ENCODE measurements around the gene THAP9.

Gene THAP9

GRCh38 chr4:82951196-82951595 is 50.7 kb downstream of the THAP9 start:
- no peaks in the 10 kb centered on the region for H3K36me3 ChIP-seq (ENCODE audit: control insufficient read depth, insufficient read depth, low read length)
- no peak overlapping the region for H2BK120ac ChIP-seq (ENCODE audit: low read depth, low read length)
- no peaks in the 10 kb centered on the region for H3K79me2 ChIP-seq (ENCODE audit: control insufficient read depth, insufficient read depth, low read length)
- H3K27me3 ChIP-seq (ENCODE audit: insufficient read depth, low read length, poor library complexity): no peaks in the 10 kb centered on the region
- H3K4me1 ChIP-seq (ENCODE audit: control insufficient read depth, low read depth, low read length): no peaks in the 10 kb centered on the region
- no peak overlapping the region for H3K27ac ChIP-seq (ENCODE audit: low read depth, low read length)
- no peak overlapping the region for H3K18ac ChIP-seq (ENCODE audit: low read length)
- no peak overlapping the region for H3K4ac ChIP-seq (ENCODE audit: low read depth, low read length)
- no peak overlapping the region for H3K4me2 ChIP-seq (ENCODE audit: low read length)
- no peak overlapping the region for H3K9ac ChIP-seq (ENCODE audit: low read length)
- H2BK15ac ChIP-seq (replicated peaks; ENCODE audit: low read depth): no peak overlapping the region
- no CpG with 5 or more reads among the region's 2 CpGs for WGBS (ENCODE audit: extremely low coverage, insufficient coverage, low lambda C conversion rate)
- no peaks in the 10 kb centered on the region for H3K79me1 ChIP-seq (ENCODE audit: low read length)
- H4K8ac ChIP-seq (ENCODE audit: low read depth, low read length): no peak overlapping the region
- H3K56ac ChIP-seq (ENCODE audit: low read length): no peak overlapping the region
- H3K23ac ChIP-seq (ENCODE audit: low read length): no peak overlapping the region
- H4K5ac ChIP-seq (ENCODE audit: low read length): no peak overlapping the region
- H3K4me3 ChIP-seq (ENCODE audit: low read length): no peak overlapping the region
- no peak for DNase-seq
- no peak overlapping the region for H2AK5ac ChIP-seq (ENCODE audit: low read length)
- no peak overlapping the region for H2BK5ac ChIP-seq (ENCODE audit: low read length)

GRCh38 chr4:82954212-82954611 is 53.7 kb downstream of the THAP9 start:
- no peak overlapping the region for H3K4ac ChIP-seq (ENCODE audit: low read depth, low read length)
- no peak overlapping the region for H2BK120ac ChIP-seq (ENCODE audit: low read depth, low read length)
- no peaks in the 10 kb centered on the region for H3K79me2 ChIP-seq (ENCODE audit: control insufficient read depth, insufficient read depth, low read length)
- H2BK15ac ChIP-seq (replicated peaks; ENCODE audit: low read depth): no peak overlapping the region
- no peak overlapping the region for H3K18ac ChIP-seq (ENCODE audit: low read length)
- no peaks in the 10 kb centered on the region for H3K79me1 ChIP-seq (ENCODE audit: low read length)
- H3K4me1 ChIP-seq (ENCODE audit: control insufficient read depth, low read depth, low read length): no peaks in the 10 kb centered on the region
- H2AK5ac ChIP-seq (ENCODE audit: low read length): no peak overlapping the region
- H3K27ac ChIP-seq (ENCODE audit: low read depth, low read length): no peak overlapping the region
- H2BK5ac ChIP-seq (ENCODE audit: low read length): no peak overlapping the region
- no peaks in the 10 kb centered on the region for H3K27me3 ChIP-seq (ENCODE audit: insufficient read depth, low read length, poor library complexity)
- H3K4me3 ChIP-seq (ENCODE audit: low read length): no peak overlapping the region
- WGBS (ENCODE audit: extremely low coverage, insufficient coverage, low lambda C conversion rate): no CpG with 5 or more reads among the region's 4 CpGs
- H3K56ac ChIP-seq (ENCODE audit: low read length): no peak overlapping the region
- no peak overlapping the region for H3K4me2 ChIP-seq (ENCODE audit: low read length)
- H4K5ac ChIP-seq (ENCODE audit: low read length): no peak overlapping the region
- no peaks in the 10 kb centered on the region for H3K36me3 ChIP-seq (ENCODE audit: control insufficient read depth, insufficient read depth, low read length)
- no peak overlapping the region for H3K23ac ChIP-seq (ENCODE audit: low read length)
- H3K9ac ChIP-seq (ENCODE audit: low read length): no peak overlapping the region
- DNase-seq: no peak
- no peak overlapping the region for H4K8ac ChIP-seq (ENCODE audit: low read depth, low read length)

GRCh38 chr4:82957045-82957444 is 56.5 kb downstream of the THAP9 start:
- Histone ChIP-seq H2BK15ac (replicated peaks; ENCODE audit: low read depth) (no peak overlapping the region), H2BK120ac (ENCODE audit: low read depth, low read length) (no peak overlapping the region), H3K4me3 (ENCODE audit: low read length) (no peak overlapping the region), H3K27ac (ENCODE audit: low read depth, low read length) (no peak overlapping the region), H2AK5ac (ENCODE audit: low read length) (no peak overlapping the region), H3K4ac (ENCODE audit: low read depth, low read length) (no peak overlapping the region), H3K36me3 (ENCODE audit: control insufficient read depth, insufficient read depth, low read length) (no peaks in the 10 kb centered on the region), H3K9ac (ENCODE audit: low read length) (no peak overlapping the region), H3K56ac (ENCODE audit: low read length) (no peak overlapping the region), H4K5ac (ENCODE audit: low read length) (no peak overlapping the region), H3K79me1 (ENCODE audit: low read length) (no peaks in the 10 kb centered on the region), H3K18ac (ENCODE audit: low read length) (no peak overlapping the region), H2BK5ac (ENCODE audit: low read length) (no peak overlapping the region), H4K8ac (ENCODE audit: low read depth, low read length) (no peak overlapping the region), H3K79me2 (ENCODE audit: control insufficient read depth, insufficient read depth, low read length) (no peaks in the 10 kb centered on the region), H3K4me1 (ENCODE audit: control insufficient read depth, low read depth, low read length) (no peaks in the 10 kb centered on the region), H3K4me2 (ENCODE audit: low read length) (no peak overlapping the region), H3K27me3 (ENCODE audit: insufficient read depth, low read length, poor library complexity) (no peaks in the 10 kb centered on the region), H3K23ac (ENCODE audit: low read length) (no peak overlapping the region)
- DNase-seq: no peak
- no CpG with 5 or more reads among the region's 1 CpG for WGBS (ENCODE audit: extremely low coverage, insufficient coverage, low lambda C conversion rate)

GRCh38 chr4:82965763-82966162 is 65.2 kb downstream of the THAP9 start:
- Histone ChIP-seq H2BK15ac (replicated peaks; ENCODE audit: low read depth) (no peak overlapping the region), H2AK5ac (ENCODE audit: low read length) (no peak overlapping the region), H4K8ac (ENCODE audit: low read depth, low read length) (no peak overlapping the region), H3K79me1 (ENCODE audit: low read length) (no peaks in the 10 kb centered on the region), H2BK5ac (ENCODE audit: low read length) (no peak overlapping the region), H3K4me2 (ENCODE audit: low read length) (no peak overlapping the region), H3K4me1 (ENCODE audit: control insufficient read depth, low read depth, low read length) (no peaks in the 10 kb centered on the region), H4K5ac (ENCODE audit: low read length) (no peak overlapping the region), H3K9ac (ENCODE audit: low read length) (no peak overlapping the region), H3K27me3 (ENCODE audit: insufficient read depth, low read length, poor library complexity) (no peaks in the 10 kb centered on the region), H3K4ac (ENCODE audit: low read depth, low read length) (no peak overlapping the region), H3K36me3 (ENCODE audit: control insufficient read depth, insufficient read depth, low read length) (peaks cover 2% of the 10 kb centered on the region), H2BK120ac (ENCODE audit: low read depth, low read length) (no peak overlapping the region), H3K56ac (ENCODE audit: low read length) (no peak overlapping the region), H3K4me3 (ENCODE audit: low read length) (no peak overlapping the region), H3K23ac (ENCODE audit: low read length) (no peak overlapping the region), H3K18ac (ENCODE audit: low read length) (no peak overlapping the region), H3K79me2 (ENCODE audit: control insufficient read depth, insufficient read depth, low read length) (no peaks in the 10 kb centered on the region), H3K27ac (ENCODE audit: low read depth, low read length) (no peak overlapping the region)
- no peak for DNase-seq
- WGBS (ENCODE audit: extremely low coverage, insufficient coverage, low lambda C conversion rate): no CpG with 5 or more reads among the region's 2 CpGs

- Histone ChIP-seq H2BK15ac (replicated peaks; ENCODE audit: low read depth) (no peak overlapping the region), H3K79me1 (ENCODE audit: low read length) (no peaks in the 10 kb centered on the region), H3K4me1 (ENCODE audit: control insufficient read depth, low read depth, low read length) (no peaks in the 10 kb centered on the region), H3K56ac (ENCODE audit: low read length) (no peak overlapping the region), H4K5ac (ENCODE audit: low read length) (no peak overlapping the region), H3K9ac (ENCODE audit: low read length) (no peak overlapping the region), H2BK5ac (ENCODE audit: low read length) (no peak overlapping the region), H3K27ac (ENCODE audit: low read depth, low read length) (no peak overlapping the region), H3K4me3 (ENCODE audit: low read length) (no peak overlapping the region), H3K23ac (ENCODE audit: low read length) (no peak overlapping the region), H3K79me2 (ENCODE audit: control insufficient read depth, insufficient read depth, low read length) (no peaks in the 10 kb centered on the region), H3K36me3 (ENCODE audit: control insufficient read depth, insufficient read depth, low read length) (peaks cover 2% of the 10 kb centered on the region), H3K4ac (ENCODE audit: low read depth, low read length) (no peak overlapping the region), H3K27me3 (ENCODE audit: insufficient read depth, low read length, poor library complexity) (no peaks in the 10 kb centered on the region), H4K8ac (ENCODE audit: low read depth, low read length) (no peak overlapping the region), H2AK5ac (ENCODE audit: low read length) (no peak overlapping the region), H3K4me2 (ENCODE audit: low read length) (no peak overlapping the region), H2BK120ac (ENCODE audit: low read depth, low read length) (no peak overlapping the region), H3K18ac (ENCODE audit: low read length) (no peak overlapping the region)
- DNase-seq: no peak
- WGBS (ENCODE audit: extremely low coverage, insufficient coverage, low lambda C conversion rate): no CpG with 5 or more reads among the region's 4 CpGs
These were observed 68.4 kb downstream of the THAP9 start for GRCh38 chr4:82968972-82969371.

GRCh38 chr4:82969414-82969813 is 68.9 kb downstream of the THAP9 start:
- H3K4ac ChIP-seq (ENCODE audit: low read depth, low read length): no peak overlapping the region

More at GRCh38 chr4:82969414-82969813, 68.9 kb downstream of the THAP9 start:
- Histone ChIP-seq H3K18ac (ENCODE audit: low read length) (no peak overlapping the region), H3K23ac (ENCODE audit: low read length) (no peak overlapping the region), H2BK5ac (ENCODE audit: low read length) (no peak overlapping the region), H3K36me3 (ENCODE audit: control insufficient read depth, insufficient read depth, low read length) (peaks cover 2% of the 10 kb centered on the region), H3K4me1 (ENCODE audit: control insufficient read depth, low read depth, low read length) (no peaks in the 10 kb centered on the region), H3K79me2 (ENCODE audit: control insufficient read depth, insufficient read depth, low read length) (no peaks in the 10 kb centered on the region), H3K27ac (ENCODE audit: low read depth, low read length) (no peak overlapping the region), H4K5ac (ENCODE audit: low read length) (no peak overlapping the region), H3K9ac (ENCODE audit: low read length) (no peak overlapping the region), H3K27me3 (ENCODE audit: insufficient read depth, low read length, poor library complexity) (no peaks in the 10 kb centered on the region), H2AK5ac (ENCODE audit: low read length) (no peak overlapping the region), H4K8ac (ENCODE audit: low read depth, low read length) (no peak overlapping the region), H3K4me3 (ENCODE audit: low read length) (no peak overlapping the region), H2BK120ac (ENCODE audit: low read depth, low read length) (no peak overlapping the region), H2BK15ac (replicated peaks; ENCODE audit: low read depth) (no peak overlapping the region), H3K4me2 (ENCODE audit: low read length) (no peak overlapping the region), H3K56ac (ENCODE audit: low read length) (no peak overlapping the region), H3K79me1 (ENCODE audit: low read length) (no peaks in the 10 kb centered on the region)
- no peak for DNase-seq
- no CpG with 5 or more reads among the region's 2 CpGs for WGBS (ENCODE audit: extremely low coverage, insufficient coverage, low lambda C conversion rate)
